ENCODE results near the gene STMN3.

GRCh38 chr20:63590218-63591146 lies 62.7 kb downstream of the STMN3 start:
- TF ChIP-seq POLR2AphosphoS5 (IDR thresholded peaks at IDR 0.05; ENCODE audit: low read depth, low read length), result no peak
- no peak for TF ChIP-seq REST (IDR thresholded peaks at IDR 0.05; ENCODE audit: insufficient read depth in 1 of 2, low read depth in 2 of 2, low read length in 2 of 2)

Data from PFSK-1 (cell line).